Activated B cell treated with CpG ODN at 0.5 μM for 24 hours (primary cell): ENCODE measurements around the gene NEAT1. TPM values are rescaled to one million over a fixed set of nuclear protein-coding genes. Genes with fewer than 3 reads are reported as not detected.

Experiments used
- ATAC-seq: fragments of 200-7000 bp; cut with Tn5 transposase; one replicate; pipeline ENCODE4 v1.10.0; 2021; ENCODE audit warnings: low read depth, mild to moderate bottlenecking, moderate library complexity
- CTCF ChIA-PET: fragments of 350-600 bp; sonication (Branson Sonifier 250); formaldehyde crosslinking; loops from one replicate; lab custom pipeline; 2021; ENCODE audit warnings: antibody characterized with exemption; lab: Charles Lee
- POLR2A ChIA-PET: fragments of 350-600 bp; sonication (Branson Sonifier 250); formaldehyde crosslinking; loops from one replicate; lab custom pipeline; 2021; ENCODE audit warnings: antibody characterized with exemption; lab: Charles Lee
- DNase-seq: peaks from one replicate; pipeline ENCODE4 v3.0.0; 2022
- H3K27ac Mint-ChIP-seq: one replicate; pipeline ENCODE4 v1.8.0; 2020; ENCODE audit warnings: mixed read lengths
- H3K27me3 Mint-ChIP-seq: one replicate; pipeline ENCODE4 v1.8.0; 2021; ENCODE audit warnings: mixed read lengths
- H3K36me3 Mint-ChIP-seq: one replicate; pipeline ENCODE4 v1.8.0; 2021; ENCODE audit warnings: low read depth, mixed read lengths
- H3K4me1 Mint-ChIP-seq: one replicate; pipeline ENCODE4 v1.8.0; 2021; ENCODE audit warnings: mixed read lengths
- H3K4me3 Mint-ChIP-seq: one replicate; pipeline ENCODE4 v1.8.0; 2020; ENCODE audit warnings: mild to moderate bottlenecking, mixed read lengths
- H3K9me3 Mint-ChIP-seq: one replicate; pipeline ENCODE4 v1.8.0; 2020; ENCODE audit warnings: mixed read lengths
- intact Hi-C: fragments of 100-400 bp; cut with micrococcal nuclease; formaldehyde crosslinking; loops from one replicate; pipeline ENCODE4 v1.15.1; 2024
- total RNA-seq: library from RNA; stranded (reverse); gene quantifications from 2 replicates; pipeline ENCODE4 v1.2.3, GENCODE V29; 2022
- TF ChIP-seq, protein P1 (sequence below): fragments of 200-600 bp; IDR thresholded peaks from one replicate; pipeline ENCODE4 v1.8.0; 2022; ENCODE audit warnings: antibody characterized with exemption, mild to moderate bottlenecking

The NEAT1 gene
- total RNA-seq, 1 donor from 2014 or later = 699 TPM

DNA sequence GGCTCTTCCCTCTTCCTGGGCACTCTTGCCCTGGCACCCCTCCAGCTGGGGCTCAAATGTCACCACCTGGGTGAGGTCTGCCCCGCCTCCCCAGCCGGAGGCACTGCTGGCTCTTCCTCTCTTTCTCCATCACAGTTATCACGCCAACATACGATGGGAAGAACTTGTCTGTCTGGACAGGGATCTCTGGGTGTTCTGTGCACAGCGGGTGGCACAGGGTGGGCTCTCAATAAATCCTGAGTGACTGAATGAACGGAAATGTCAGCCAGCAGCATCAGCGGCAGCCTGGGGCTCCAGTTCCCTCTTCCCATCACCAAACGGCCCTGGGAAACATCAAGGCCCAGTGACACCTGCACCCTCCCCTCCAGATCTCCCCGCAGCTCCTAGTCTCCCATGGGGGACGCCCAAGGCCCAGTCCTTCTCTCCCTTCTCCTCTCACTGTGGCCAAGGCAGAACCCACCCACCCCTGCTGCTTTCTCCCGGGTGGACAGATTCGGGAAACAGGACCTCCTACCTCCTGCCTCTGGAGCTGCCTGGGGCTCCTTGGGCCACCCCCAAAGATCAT is 39.7 kb upstream of the NEAT1 start:
- intact Hi-C loops = loop anchor here (1.0 to 5.0 kb wide), 13 partner anchors 17 to 204 kb away; partner anchors contain the start of genes TIGD3 and ZNRD2
- TF ChIP-seq, protein P1, sequence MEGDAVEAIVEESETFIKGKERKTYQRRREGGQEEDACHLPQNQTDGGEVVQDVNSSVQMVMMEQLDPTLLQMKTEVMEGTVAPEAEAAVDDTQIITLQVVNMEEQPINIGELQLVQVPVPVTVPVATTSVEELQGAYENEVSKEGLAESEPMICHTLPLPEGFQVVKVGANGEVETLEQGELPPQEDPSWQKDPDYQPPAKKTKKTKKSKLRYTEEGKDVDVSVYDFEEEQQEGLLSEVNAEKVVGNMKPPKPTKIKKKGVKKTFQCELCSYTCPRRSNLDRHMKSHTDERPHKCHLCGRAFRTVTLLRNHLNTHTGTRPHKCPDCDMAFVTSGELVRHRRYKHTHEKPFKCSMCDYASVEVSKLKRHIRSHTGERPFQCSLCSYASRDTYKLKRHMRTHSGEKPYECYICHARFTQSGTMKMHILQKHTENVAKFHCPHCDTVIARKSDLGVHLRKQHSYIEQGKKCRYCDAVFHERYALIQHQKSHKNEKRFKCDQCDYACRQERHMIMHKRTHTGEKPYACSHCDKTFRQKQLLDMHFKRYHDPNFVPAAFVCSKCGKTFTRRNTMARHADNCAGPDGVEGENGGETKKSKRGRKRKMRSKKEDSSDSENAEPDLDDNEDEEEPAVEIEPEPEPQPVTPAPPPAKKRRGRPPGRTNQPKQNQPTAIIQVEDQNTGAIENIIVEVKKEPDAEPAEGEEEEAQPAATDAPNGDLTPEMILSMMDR = no peak
- H3K27me3 Mint-ChIP-seq = no peaks in the 10 kb centered on the region
- no peak for ATAC-seq
- peaks cover 2% of the 10 kb centered on the region for H3K36me3 Mint-ChIP-seq
- POLR2A ChIA-PET = interaction anchor here (0.6 to 18.2 kb wide), 16 partner anchors 8 to 280 kb away, joined by 3 to 584 read pairs (median 5); partner anchors contain the start of genes DPF2, MALAT1, NEAT1 and SCYL1
- no peak for DNase-seq
- CTCF ChIA-PET = interaction anchor here (1.0 to 2.6 kb wide), 6 partner anchors 16 to 124 kb away, joined by 3 to 16 read pairs (median 3); partner anchors contain the start of gene MALAT1
- H3K27ac Mint-ChIP-seq = peak overlapping the region; percentile 94
- H3K9me3 Mint-ChIP-seq = no peaks in the 10 kb centered on the region
- H3K4me1 Mint-ChIP-seq = peaks cover 67% of the 10 kb centered on the region
- H3K4me3 Mint-ChIP-seq = peak overlapping the region; percentile 82

DNA sequence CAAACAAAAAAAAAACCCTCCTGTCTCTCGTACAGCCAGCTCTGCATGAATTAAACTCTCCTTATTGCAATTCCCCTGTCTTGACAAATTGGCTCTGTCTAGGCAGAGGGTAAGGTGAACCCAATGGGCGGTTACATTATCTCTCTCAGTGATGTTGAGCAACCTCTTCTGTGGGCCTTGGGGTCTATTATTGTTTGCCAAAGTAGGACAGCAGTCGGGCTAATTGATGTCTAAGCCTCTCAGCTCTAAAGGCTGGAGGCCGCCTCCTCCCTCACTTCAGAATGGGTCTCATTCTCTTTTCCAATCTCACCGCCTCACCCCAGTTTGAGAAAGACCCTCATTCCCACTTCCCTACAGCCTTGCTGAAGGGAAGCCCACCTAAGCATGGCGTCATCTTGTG is 38.8 kb upstream of the NEAT1 start:
- intact Hi-C loops = loop anchor here (2.0 to 5.0 kb wide), 2 partner anchors 29 to 204 kb away; partner anchors contain the start of gene TIGD3
- DNase-seq (no peak), ATAC-seq (no peak)
- ChIA-PET CTCF (interaction anchor here (1.0 kb wide), 1 partner anchor 33 kb away, joined by 3 read pairs; no protein-coding TSS in a partner anchor), POLR2A (interaction anchor here (0.6 to 18.2 kb wide), 8 partner anchors 20 to 117 kb away, joined by 4 to 584 read pairs (median 18); partner anchors contain the start of genes MALAT1 and NEAT1)
- H3K4me1 Mint-ChIP-seq = peaks cover 68% of the 10 kb centered on the region
- peaks cover 9% of the 10 kb centered on the region for H3K36me3 Mint-ChIP-seq
- TF ChIP-seq, protein P1 = no peak
- no peaks in the 10 kb centered on the region for H3K27me3 Mint-ChIP-seq
- H3K27ac Mint-ChIP-seq = peak overlapping the region; percentile 94
- no peaks in the 10 kb centered on the region for H3K9me3 Mint-ChIP-seq
- peak overlapping the region; percentile 67 for H3K4me3 Mint-ChIP-seq

DNA sequence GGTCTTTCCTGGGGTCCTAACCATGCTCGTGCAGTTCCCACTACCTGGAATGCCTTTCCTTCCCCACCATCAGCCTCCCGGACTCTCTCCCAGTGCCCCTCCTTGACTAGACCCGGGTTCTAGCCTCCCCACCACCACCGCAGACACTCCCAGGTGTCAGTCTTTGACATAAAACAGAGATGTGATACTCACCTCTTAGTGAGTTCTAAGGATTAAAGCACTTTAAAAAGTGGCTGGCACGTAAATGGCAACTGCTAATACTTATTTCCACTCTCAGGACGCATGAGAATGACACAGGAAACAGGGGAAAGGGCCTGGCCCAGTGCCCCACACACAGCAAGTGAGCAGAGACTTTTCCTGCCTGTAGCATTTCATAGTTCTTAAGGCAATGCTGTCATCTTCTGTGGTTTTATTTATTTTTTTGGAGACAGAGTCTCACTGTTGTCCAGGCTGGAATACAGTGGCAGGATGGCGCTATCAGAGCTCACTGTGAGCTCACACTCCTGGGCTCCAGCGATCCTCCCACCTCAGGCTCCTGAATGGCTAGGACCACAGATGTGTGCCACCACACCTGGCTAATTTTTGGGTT is 38.2 kb upstream of the NEAT1 start:
- intact Hi-C loops = loop anchor here (5.0 kb wide), 1 partner anchor 203 kb away; no protein-coding TSS in a partner anchor
- CTCF ChIA-PET = interaction anchor here (0.8 kb wide), 1 partner anchor 126 kb away, joined by 3 read pairs; no protein-coding TSS in a partner anchor
- no peak for ATAC-seq

DNA sequence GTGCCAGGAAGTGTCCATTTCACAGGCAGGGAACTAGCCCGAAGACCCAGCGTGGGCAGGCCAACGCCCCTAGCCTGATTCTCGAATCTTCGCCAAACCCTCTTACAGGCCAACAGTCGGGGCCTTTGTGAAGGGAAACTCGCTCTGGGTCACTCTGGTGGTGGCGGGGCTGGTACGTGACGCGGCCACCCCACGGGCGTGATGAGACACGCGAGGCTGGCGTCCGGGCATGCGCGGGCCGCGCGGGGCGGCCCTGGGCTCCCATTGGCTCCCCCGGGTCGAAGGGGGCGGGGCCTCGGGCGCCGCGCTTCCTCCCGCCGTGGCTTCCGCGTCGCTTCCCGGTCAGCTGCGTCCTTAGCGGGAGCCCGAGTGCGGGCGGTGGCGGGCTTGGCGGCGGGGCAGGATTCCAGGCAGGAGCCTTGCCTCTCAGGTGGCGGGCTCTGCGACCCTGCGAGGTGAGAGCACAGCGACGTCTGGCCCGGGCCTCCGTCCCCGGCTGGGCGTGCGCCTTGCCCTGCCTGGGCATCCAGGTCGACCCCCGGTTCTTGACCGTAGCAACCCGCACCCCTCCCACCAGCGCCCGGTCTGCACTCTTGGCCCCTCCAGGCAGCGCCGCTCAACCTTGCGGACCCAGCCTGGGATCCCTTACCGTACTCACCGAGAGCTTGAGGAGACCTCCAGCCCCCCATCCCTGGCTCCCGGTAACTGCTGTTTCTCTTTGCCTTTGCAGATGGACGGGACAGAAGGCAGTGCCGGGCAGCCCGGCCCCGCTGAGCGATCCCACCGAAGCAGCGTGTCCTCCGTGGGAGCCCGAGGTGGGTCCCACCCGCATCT is 36.1 kb upstream of the NEAT1 start, which contains the start of gene FRMD8:
Gene FRMD8 (plus strand): TSS at position 331 of the 834 bp plus-strand sequence. CDS start 400 bp downstream, at position 731.
- peak within 1 kb of the TSS; percentile 92 for H3K4me3 Mint-ChIP-seq
- ATAC-seq (peak; percentile 48), DNase-seq (peak; percentile 91)
- CTCF ChIA-PET = interaction anchor here (0.6 to 1.4 kb wide), 3 partner anchors 30 to 123 kb away, joined by 3 to 6 read pairs (median 3); no protein-coding TSS in a partner anchor
- peak within 1 kb of the TSS; percentile 94 for H3K27ac Mint-ChIP-seq
- no peaks in the 10 kb centered on the region for H3K27me3 Mint-ChIP-seq
- POLR2A ChIA-PET = interaction anchor here (0.6 to 18.2 kb wide), 13 partner anchors 9 to 604 kb away, joined by 3 to 584 read pairs (median 4); partner anchors contain the start of genes MALAT1 and NEAT1
- peaks cover 30% of the 10 kb centered on the region for H3K36me3 Mint-ChIP-seq
- H3K9me3 Mint-ChIP-seq = no peaks in the 10 kb centered on the region
- intact Hi-C loops = loop anchor here (1.0 kb wide), 1 partner anchor 17 kb away; no protein-coding TSS in a partner anchor
- TF ChIP-seq, protein P1 = no peak
- H3K4me1 Mint-ChIP-seq = peaks cover 90% of the 10 kb centered on the region

More for the DNA sequence above, 38.2 kb upstream of the NEAT1 start:
- POLR2A ChIA-PET = interaction anchor here (0.6 to 18.2 kb wide), 6 partner anchors 19 to 117 kb away, joined by 4 to 584 read pairs (median 27); partner anchors contain the start of genes MALAT1 and NEAT1
- H3K36me3 Mint-ChIP-seq = peaks cover 14% of the 10 kb centered on the region
- H3K4me3 Mint-ChIP-seq = peak overlapping the region; percentile 67
- H3K9me3 Mint-ChIP-seq = no peaks in the 10 kb centered on the region
- DNase-seq = no peak
- H3K27me3 Mint-ChIP-seq = no peaks in the 10 kb centered on the region
- peaks cover 73% of the 10 kb centered on the region for H3K4me1 Mint-ChIP-seq
- peak overlapping the region; percentile 94 for H3K27ac Mint-ChIP-seq
- TF ChIP-seq, protein P1 = no peak
